SHP77 (cell line): Measurements from ENCODE around the gene GOLGA8J.
"Not testable (repeated sequence)": the region's sequence is repeated elsewhere in the genome, so short reads cannot be mapped to it uniquely, and the experiment has no call there.

ENCODE experiments used
- DNase-seq, 2 experiments: peaks; one replicate each; lab custom pipeline; 2025; lab: John Stamatoyannopoulos, UW

Gene GOLGA8J

GRCh38 chr15:30080816-30081215, 1.9 kb upstream of the GOLGA8J start:
- not testable (repeated sequence) for DNase-seq

- DNase-seq: not testable (repeated sequence)
Measured at GRCh38 chr15:30097827-30098226, 15.1 kb downstream of the GOLGA8J start.

- not testable (repeated sequence) for DNase-seq
Measured at GRCh38 chr15:30102890-30103289, 20.1 kb downstream of the GOLGA8J start.

- not testable (repeated sequence) for DNase-seq
Measured at GRCh38 chr15:30103941-30104507, 21.3 kb downstream of the GOLGA8J start.

GRCh38 chr15:30110591-30110990, 27.8 kb downstream of the GOLGA8J start:
- not testable (repeated sequence) for DNase-seq

- DNase-seq: not testable (repeated sequence)
Measured at GRCh38 chr15:30130066-30130465, 47.3 kb downstream of the GOLGA8J start.

GRCh38 chr15:30134751-30135150, 52.0 kb downstream of the GOLGA8J start, which contains the start of gene GOLGA8T:
TSS of gene GOLGA8T (plus strand) at chr15:30135051. CDS start at chr15:30135149, 98 bp downstream.
- DNase-seq: not testable (repeated sequence)
